K562 (cell line): Measurements from ENCODE around the gene NOVA1.

Experiments
- ATF4 ChIP-seq: fragments of 450-650 bp; formaldehyde crosslinking; IDR thresholded peaks from 2 replicates; pipeline ENCODE4 v1.4.0; 2022; ENCODE audit warnings: mild to moderate bottlenecking, moderate library complexity
- FOXM1 ChIP-seq, 2 experiments: fragments of 450-650 bp in 1 of 2; sonication (generic) in 1 of 2; formaldehyde crosslinking in 1 of 2; IDR thresholded peaks; 2 replicates each; pipeline versions ENCODE4 v1.6.1 to v1.9.0; 2017 to 2022; ENCODE audit warnings: low read depth in 2 of 2, mild to moderate bottlenecking in 2 of 2, missing genetic modification reagents in 1 of 2, moderate library complexity in 1 of 2
- MTA2 ChIP-seq: fragments of 450-650 bp; IDR thresholded peaks from 2 replicates; pipeline ENCODE4 v1.6.1; 2016; ENCODE audit warnings: low read depth
- POLR2AphosphoS5 ChIP-seq: IDR thresholded peaks from 2 replicates; pipeline ENCODE4 v1.6.1; 2011; ENCODE audit warnings: mild to moderate bottlenecking, low read depth, low read length, moderate library complexity; ENCODE audit not compliant: control insufficient read depth, insufficient read depth
- SMARCA5 ChIP-seq: fragments of 450-650 bp; IDR thresholded peaks from 2 replicates; pipeline ENCODE4 v1.6.1; 2016
- STAG1 ChIP-seq: sonication (generic); formaldehyde crosslinking; IDR thresholded peaks from 2 replicates; pipeline ENCODE4 v1.5.0; 2020; ENCODE audit warnings: missing genetic modification reagents, borderline replicate concordance
- TF ChIP-seq, protein P1 (sequence below): fragments of 450-650 bp; conservative IDR thresholded peaks from 2 replicates; pipeline ENCODE4 v1.6.1; 2016; ENCODE audit warnings: missing genetic modification characterization, low read depth, mild to moderate bottlenecking, missing compliant biosample characterization, moderate library complexity
- TF ChIP-seq, protein P2 (sequence below): sonication (generic); formaldehyde crosslinking; IDR thresholded peaks from 2 replicates; pipeline ENCODE4 v1.8.1; 2023; ENCODE audit warnings: mild to moderate bottlenecking, missing genetic modification reagents

GRCh38 chr14:26605602-26606001, 7.8 kb upstream of the NOVA1 start:
- TF ChIP-seq FOXM1 (IDR thresholded peaks at IDR 0.05; ENCODE audit: low read depth): no peak
- TF ChIP-seq FOXM1 (CRISPR knock-in tag; IDR thresholded peaks at IDR 0.05; ENCODE audit: low read depth): no peak
- TF ChIP-seq, protein P1, sequence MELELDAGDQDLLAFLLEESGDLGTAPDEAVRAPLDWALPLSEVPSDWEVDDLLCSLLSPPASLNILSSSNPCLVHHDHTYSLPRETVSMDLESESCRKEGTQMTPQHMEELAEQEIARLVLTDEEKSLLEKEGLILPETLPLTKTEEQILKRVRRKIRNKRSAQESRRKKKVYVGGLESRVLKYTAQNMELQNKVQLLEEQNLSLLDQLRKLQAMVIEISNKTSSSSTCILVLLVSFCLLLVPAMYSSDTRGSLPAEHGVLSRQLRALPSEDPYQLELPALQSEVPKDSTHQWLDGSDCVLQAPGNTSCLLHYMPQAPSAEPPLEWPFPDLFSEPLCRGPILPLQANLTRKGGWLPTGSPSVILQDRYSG: no peak
- no peak for TF ChIP-seq MTA2
- TF ChIP-seq SMARCA5: no peak
- TF ChIP-seq, protein P2, sequence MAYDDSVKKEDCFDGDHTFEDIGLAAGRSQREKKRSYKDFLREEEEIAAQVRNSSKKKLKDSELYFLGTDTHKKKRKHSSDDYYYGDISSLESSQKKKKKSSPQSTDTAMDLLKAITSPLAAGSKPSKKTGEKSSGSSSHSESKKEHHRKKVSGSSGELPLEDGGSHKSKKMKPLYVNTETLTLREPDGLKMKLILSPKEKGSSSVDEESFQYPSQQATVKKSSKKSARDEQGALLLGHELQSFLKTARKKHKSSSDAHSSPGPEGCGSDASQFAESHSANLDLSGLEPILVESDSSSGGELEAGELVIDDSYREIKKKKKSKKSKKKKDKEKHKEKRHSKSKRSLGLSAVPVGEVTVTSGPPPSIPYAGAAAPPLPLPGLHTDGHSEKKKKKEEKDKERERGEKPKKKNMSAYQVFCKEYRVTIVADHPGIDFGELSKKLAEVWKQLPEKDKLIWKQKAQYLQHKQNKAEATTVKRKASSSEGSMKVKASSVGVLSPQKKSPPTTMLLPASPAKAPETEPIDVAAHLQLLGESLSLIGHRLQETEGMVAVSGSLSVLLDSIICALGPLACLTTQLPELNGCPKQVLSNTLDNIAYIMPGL (CRISPR knock-in tag): no peak
- TF ChIP-seq ATF4 (CRISPR knock-in tag): no peak
- no peak for TF ChIP-seq POLR2AphosphoS5
- no peak for TF ChIP-seq STAG1 (CRISPR knock-in tag)
